MM.1S (cell line): ENCODE results near the gene GALNT10.

Source experiments
- DNase-seq: peaks from one replicate; pipeline ENCODE4 v3.0.0-alpha.2; 2015
- H2AFZ ChIP-seq: fragments of 300-600 bp; sonication (generic); 2 replicates; pipeline ENCODE4 v1.6.0; 2016; ENCODE audit warnings: antibody characterized with exemption, low read length
- H3F3A ChIP-seq: fragments of 300-600 bp; sonication (generic); 2 replicates; pipeline ENCODE4 v1.6.1; 2016; ENCODE audit warnings: mild to moderate bottlenecking, antibody characterized with exemption, low read length, moderate library complexity, mixed read lengths; ENCODE audit not compliant: insufficient read depth
- H3K27ac ChIP-seq: fragments of 300-600 bp; sonication (generic); 2 replicates; pipeline ENCODE4 v1.5.1; 2016; ENCODE audit warnings: mild to moderate bottlenecking, low read length
- H3K27me3 ChIP-seq: fragments of 300-600 bp; sonication (generic); replicated peaks from 2 replicates; pipeline ENCODE4 v1.6.0; 2016; ENCODE audit warnings: low read length; ENCODE audit not compliant: insufficient read depth
- H3K36me3 ChIP-seq: fragments of 300-600 bp; sonication (generic); replicated peaks from 2 replicates; pipeline ENCODE4 v1.6.1; 2016; ENCODE audit warnings: mild to moderate bottlenecking, low read length, mixed read lengths; ENCODE audit not compliant: insufficient read depth
- H3K4me1 ChIP-seq: fragments of 300-600 bp; sonication (generic); 2 replicates; pipeline ENCODE4 v1.6.1; 2016; ENCODE audit warnings: low read length, mixed read lengths
- H3K4me2 ChIP-seq: fragments of 300-600 bp; sonication (generic); 2 replicates; pipeline ENCODE4 v1.6.0; 2016; ENCODE audit warnings: low read depth, low read length
- H3K4me3 ChIP-seq: fragments of 300-600 bp; sonication (generic); 2 replicates; pipeline ENCODE4 v1.5.1; 2016; ENCODE audit warnings: low read length, mixed read lengths
- H3K79me2 ChIP-seq: fragments of 300-600 bp; sonication (generic); 2 replicates; pipeline ENCODE4 v1.6.1; 2016; ENCODE audit warnings: mixed run types, low read length, mixed read lengths
- H3K9ac ChIP-seq: fragments of 300-600 bp; sonication (generic); 2 replicates; pipeline ENCODE4 v1.6.1; 2016; ENCODE audit warnings: low read length, mixed read lengths
- H3K9me2 ChIP-seq: fragments of 300-600 bp; sonication (generic); replicated peaks from 2 replicates; pipeline ENCODE4 v1.6.1; 2016; ENCODE audit warnings: mild to moderate bottlenecking, low read length, mixed read lengths; ENCODE audit not compliant: insufficient read depth
- H3K9me3 ChIP-seq: fragments of 300-600 bp; sonication (generic); replicated peaks from 2 replicates; pipeline ENCODE4 v1.6.1; 2016; ENCODE audit warnings: mild to moderate bottlenecking, low read length, mixed read lengths; ENCODE audit not compliant: insufficient read depth
- H4K20me1 ChIP-seq: fragments of 300-600 bp; sonication (generic); 2 replicates; pipeline ENCODE4 v1.6.1; 2016; ENCODE audit warnings: mild to moderate bottlenecking, low read length, moderate library complexity, mixed read lengths; ENCODE audit not compliant: insufficient read depth
- CTCF ChIP-seq: fragments of 300-600 bp; sonication (generic); IDR thresholded peaks from 2 replicates; pipeline ENCODE4 v1.5.1; 2016; ENCODE audit warnings: antibody characterized with exemption, low read length, mixed read lengths
- EZH2 ChIP-seq: fragments of 300-600 bp; sonication (generic); optimal IDR thresholded peaks from 2 replicates; pipeline ENCODE3; 2017; ENCODE audit warnings: low read depth, mild to moderate bottlenecking, antibody characterized with exemption, low read length, mixed read lengths
- EZH2phosphoT487 ChIP-seq: fragments of 300-600 bp; sonication (generic); IDR thresholded peaks from 2 replicates; pipeline ENCODE4 v1.6.1; 2018; ENCODE audit warnings: antibody characterized with exemption, low read length

The GALNT10 gene

GRCh38 chr5:154205441-154206117, 15.0 kb downstream of the GALNT10 start:
- H3K4me1 ChIP-seq, result peaks cover 16% of the 10 kb centered on the region
- no peak overlapping the region for H3K4me3 ChIP-seq
- no peaks in the 10 kb centered on the region for H4K20me1 ChIP-seq
- H3K79me2 ChIP-seq, result peaks cover 47% of the 10 kb centered on the region
- no peak overlapping the region for H2AFZ ChIP-seq
- no peak overlapping the region for H3K27ac ChIP-seq
- no peaks in the 10 kb centered on the region for H3K27me3 ChIP-seq
- no peak for DNase-seq
- H3K9ac ChIP-seq, result no peak overlapping the region
- no peaks in the 10 kb centered on the region; the same call in 1 of the 2 replicates for H3F3A ChIP-seq
- H3K9me2 ChIP-seq, result no peaks in the 10 kb centered on the region
- H3K9me3 ChIP-seq, result no peaks in the 10 kb centered on the region
- no peak overlapping the region for H3K4me2 ChIP-seq
- H3K36me3 ChIP-seq, result no peaks in the 10 kb centered on the region
- TF ChIP-seq EZH2, result no peak
- no peak for TF ChIP-seq CTCF
- no peak for TF ChIP-seq EZH2phosphoT487

- Histone ChIP-seq H3K9me2 (no peaks in the 10 kb centered on the region), H3K4me1 (peaks cover 16% of the 10 kb centered on the region), H3K36me3 (no peaks in the 10 kb centered on the region), H2AFZ (no peak overlapping the region), H3K4me2 (no peak overlapping the region), H3K4me3 (no peak overlapping the region), H3F3A (no peaks in the 10 kb centered on the region; the same call in 1 of the 2 replicates), H3K9ac (no peak overlapping the region), H4K20me1 (no peaks in the 10 kb centered on the region), H3K27ac (no peak overlapping the region), H3K79me2 (peaks cover 42% of the 10 kb centered on the region), H3K27me3 (no peaks in the 10 kb centered on the region), H3K9me3 (no peaks in the 10 kb centered on the region)
- TF ChIP-seq EZH2phosphoT487 (no peak), CTCF (no peak), EZH2 (no peak)
- no peak for DNase-seq
Measured at GRCh38 chr5:154206311-154206710, 15.8 kb downstream of the GALNT10 start.

GRCh38 chr5:154207204-154207603, 16.7 kb downstream of the GALNT10 start:
- Histone ChIP-seq H2AFZ (no peak overlapping the region), H3K9me2 (no peaks in the 10 kb centered on the region), H3K4me3 (no peak overlapping the region), H3K36me3 (no peaks in the 10 kb centered on the region), H3K27ac (no peak overlapping the region), H3K4me1 (peaks cover 12% of the 10 kb centered on the region), H3K79me2 (peaks cover 43% of the 10 kb centered on the region), H3K9me3 (no peaks in the 10 kb centered on the region), H3K9ac (no peak overlapping the region), H3K27me3 (no peaks in the 10 kb centered on the region), H3F3A (no peaks in the 10 kb centered on the region; the same call in 1 of the 2 replicates), H4K20me1 (no peaks in the 10 kb centered on the region), H3K4me2 (no peak overlapping the region)
- no peak for DNase-seq
- TF ChIP-seq CTCF (no peak), EZH2 (no peak), EZH2phosphoT487 (no peak)
